Heart left ventricle (tissue), 13 donors: ENCODE results near the gene LRP1-AS.

ENCODE experiments used
- POLR2A ChIP-seq, 2 donors: fragments of 450-650 bp; IDR thresholded peaks; one replicate each; pipeline ENCODE4 v1.6.1; 2017; ENCODE audit warnings: antibody characterized with exemption in 2 of 2, mild to moderate bottlenecking in 2 of 2, moderate library complexity in 2 of 2
- TF ChIP-seq, protein P1 (sequence below), 12 donors: fragments of 200-600 bp; sonication (generic) in 4 of 12; IDR thresholded peaks; one replicate each; pipeline versions ENCODE4 v1.5.0 to v1.8.0; 2018 to 2022; ENCODE audit warnings: antibody characterized with exemption in 12 of 12, mild to moderate bottlenecking in 5 of 12
- donor health status: ischemic (EF 13 %, LVEDD 7.1; RV severe dilation, severe dysfunction).
- donor health status: DM: no; HTN: yes; CAD: no.
- donor health status: DM: no; HTN: no; CAD: no.
- donor health status: ischemic (EF 25% LVEDD 6.9; RV normal size, moderate dysfunction).
- donor health status: ischemic (EF 25% LVEDD 5.7; RV mildly dilated, moderate dysfunction).
- donor health status: ischemic (EF 35%, LVEDD 5.7; RV mildly dilated, moderate dysfunction).
- donor health status: nonischemic (EF 11% LVEDD 7.7; RV severe dilation, severe dysfunction).
- donor health status: DM: yes; HTN: yes; CAD: no.
- donor health status: PGD.
- donor health status: ischemic (EF 29% LVEDD 5.4; RV normal size, mild dysfunction).
- donor health status: nonischemic (EF 23%, LVEDD 6.1; RV moderate dilation, normal function).

DNA sequence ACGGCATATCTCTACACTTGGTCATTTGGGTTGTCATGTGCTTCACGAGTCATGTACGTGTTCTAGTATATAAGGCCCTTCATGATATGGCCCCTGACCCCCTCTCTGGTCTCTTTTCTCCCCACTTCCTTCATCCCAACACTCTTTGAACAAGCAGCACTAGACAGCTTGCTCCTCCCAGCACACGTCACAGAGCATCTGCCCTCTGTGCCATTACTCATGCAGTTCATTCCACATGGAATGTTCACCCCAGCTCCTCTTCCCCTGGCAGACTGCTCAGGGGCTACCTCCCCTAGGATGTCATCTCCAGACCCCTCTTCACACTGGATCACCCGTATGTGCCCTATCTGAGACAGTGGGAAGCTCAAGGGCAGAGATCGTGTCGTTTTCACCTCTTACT, 14.1 kb upstream of the LRP1-AS start:
- TF ChIP-seq, protein P1, sequence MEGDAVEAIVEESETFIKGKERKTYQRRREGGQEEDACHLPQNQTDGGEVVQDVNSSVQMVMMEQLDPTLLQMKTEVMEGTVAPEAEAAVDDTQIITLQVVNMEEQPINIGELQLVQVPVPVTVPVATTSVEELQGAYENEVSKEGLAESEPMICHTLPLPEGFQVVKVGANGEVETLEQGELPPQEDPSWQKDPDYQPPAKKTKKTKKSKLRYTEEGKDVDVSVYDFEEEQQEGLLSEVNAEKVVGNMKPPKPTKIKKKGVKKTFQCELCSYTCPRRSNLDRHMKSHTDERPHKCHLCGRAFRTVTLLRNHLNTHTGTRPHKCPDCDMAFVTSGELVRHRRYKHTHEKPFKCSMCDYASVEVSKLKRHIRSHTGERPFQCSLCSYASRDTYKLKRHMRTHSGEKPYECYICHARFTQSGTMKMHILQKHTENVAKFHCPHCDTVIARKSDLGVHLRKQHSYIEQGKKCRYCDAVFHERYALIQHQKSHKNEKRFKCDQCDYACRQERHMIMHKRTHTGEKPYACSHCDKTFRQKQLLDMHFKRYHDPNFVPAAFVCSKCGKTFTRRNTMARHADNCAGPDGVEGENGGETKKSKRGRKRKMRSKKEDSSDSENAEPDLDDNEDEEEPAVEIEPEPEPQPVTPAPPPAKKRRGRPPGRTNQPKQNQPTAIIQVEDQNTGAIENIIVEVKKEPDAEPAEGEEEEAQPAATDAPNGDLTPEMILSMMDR (IDR thresholded peaks at IDR 0.05): no peak
- no peak for TF ChIP-seq POLR2A (IDR thresholded peaks at IDR 0.05)
